ENCODE data around the gene PHYKPL.
"Not testable (repeated sequence)": the region's sequence is repeated elsewhere in the genome, so short reads cannot be mapped to it uniquely, and the experiment has no call there.

DNA sequence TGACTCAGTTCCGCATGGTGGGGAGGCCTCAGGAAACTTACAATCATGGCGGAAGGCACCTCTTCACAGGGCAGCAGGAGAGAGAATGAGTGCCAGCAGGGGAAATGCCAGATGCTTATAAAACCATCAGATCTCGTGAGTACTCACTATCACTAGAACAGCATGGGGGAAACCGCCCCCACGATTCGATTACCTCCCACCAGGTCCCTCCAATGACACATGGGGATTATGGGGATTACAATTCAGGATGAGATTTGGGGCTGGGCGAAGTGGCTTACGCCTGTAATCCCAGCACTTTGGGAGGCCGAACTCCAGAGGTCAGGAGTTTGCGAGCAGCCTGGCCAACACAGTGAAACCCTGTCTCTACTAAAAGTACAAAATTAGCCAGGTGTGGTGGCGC, 34.5 kb downstream of the PHYKPL start:
- not testable (repeated sequence) for TF ChIP-seq CTCF (IDR thresholded peaks at IDR 0.05; ENCODE audit: borderline replicate concordance, extremely low read depth, low read length, poor library complexity, severe bottlenecking); EZH2 (IDR thresholded peaks at IDR 0.05; ENCODE audit: borderline replicate concordance, low read depth, low read length, severe bottlenecking)
